Stimulated activated naive CD4-positive, alpha-beta T cell (primary cell): Measurements from ENCODE around the gene KCND3.

Source experiments
- DNase-seq, 6 experiments: peaks; one replicate each; lab custom pipeline; 2025; lab: John Stamatoyannopoulos, UW

The KCND3 gene

GRCh38 chr1:111989531-111990025 is at the start of gene KCND3:
Gene KCND3 (minus strand): TSS chr1:111989668.
- DNase-seq = no peak

GRCh38 chr1:112034277-112034676 is 44.8 kb upstream of the KCND3 start:
- DNase-seq = no peak

GRCh38 chr1:112033439-112034120 is 44.1 kb upstream of the KCND3 start:
- DNase-seq = no peak

GRCh38 chr1:112030157-112030556 is 40.7 kb upstream of the KCND3 start:
- DNase-seq = no peak

- DNase-seq = no peak
Observed at GRCh38 chr1:112027696-112028095, 38.2 kb upstream of the KCND3 start.

- DNase-seq = no peak
Observed at GRCh38 chr1:112026501-112026900, 37.0 kb upstream of the KCND3 start.

GRCh38 chr1:112026016-112026415 is 36.5 kb upstream of the KCND3 start:
- DNase-seq = no peak

GRCh38 chr1:112021263-112021662 is 31.8 kb upstream of the KCND3 start:
- DNase-seq = no peak

GRCh38 chr1:112017183-112017582 is 27.7 kb upstream of the KCND3 start:
- no peak for DNase-seq

GRCh38 chr1:112012823-112013222 is 23.4 kb upstream of the KCND3 start:
- DNase-seq = no peak

- no peak for DNase-seq
Observed at GRCh38 chr1:112011202-112011601, 21.7 kb upstream of the KCND3 start.

GRCh38 chr1:112007169-112007568 is 17.7 kb upstream of the KCND3 start:
- no peak for DNase-seq

GRCh38 chr1:112006416-112007025 is 17.1 kb upstream of the KCND3 start:
- DNase-seq = no peak

GRCh38 chr1:112004076-112004475 is 14.6 kb upstream of the KCND3 start:
- DNase-seq = no peak

GRCh38 chr1:112002514-112002913 is 13.0 kb upstream of the KCND3 start:
- no peak for DNase-seq

- DNase-seq = no peak
Observed at GRCh38 chr1:112001436-112001835, 12.0 kb upstream of the KCND3 start.

GRCh38 chr1:112000048-112000447 is 10.6 kb upstream of the KCND3 start:
- no peak for DNase-seq

GRCh38 chr1:111998332-111998731 is 8.9 kb upstream of the KCND3 start:
- no peak for DNase-seq

- DNase-seq = no peak
Observed at GRCh38 chr1:111992476-111992875, 3.0 kb upstream of the KCND3 start.

- DNase-seq = no peak
Observed at GRCh38 chr1:111990878-111991718, 1.6 kb upstream of the KCND3 start.

GRCh38 chr1:111990026-111990877 is 784 bp upstream of the KCND3 start:
- no peak for DNase-seq
